Measurements from ENCODE around the gene RAB4A. TPM values are rescaled to one million over a fixed set of nuclear protein-coding genes. Genes with fewer than 3 reads are reported as not detected.

Gene RAB4A
- total and polyA plus RNA-seq, 3 donors from 2014 or later: 27.2 to 55.1 (median 30.2) TPM

DNA sequence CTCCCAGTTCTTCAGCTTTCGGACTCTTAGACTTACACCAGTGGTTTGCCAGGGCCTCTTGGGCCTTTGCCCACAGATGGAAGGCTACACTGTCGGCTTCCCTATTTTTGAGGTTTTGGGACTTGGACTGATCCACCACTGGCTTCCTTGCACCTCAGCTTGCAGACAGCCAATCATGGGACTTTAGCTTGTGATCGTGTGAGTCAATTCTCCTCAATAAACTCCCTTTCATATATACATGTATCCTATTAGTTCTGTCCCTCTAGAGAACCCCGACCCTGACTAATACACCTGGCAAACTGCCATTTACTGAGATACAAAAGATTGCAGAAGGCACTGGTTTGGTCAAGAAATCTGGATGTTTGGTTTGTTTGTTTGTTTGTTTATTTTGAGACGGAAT lies 6.4 kb upstream of the RAB4A start:
- Histone ChIP-seq H3K36me3 (ENCODE audit: low read depth, missing control alignments) (no peaks in the 10 kb centered on the region), H3K27me3 (no peaks in the 10 kb centered on the region), H3K9me3 (no peaks in the 10 kb centered on the region), H3K4me3 (no peak overlapping the region), H3K4me1 (no peaks in the 10 kb centered on the region), H3K27ac (no peak overlapping the region)
- no peak for DNase-seq
- intact Hi-C loops (cut with DNase I; ENCODE audit: low total_unique reads): no loop called here
- TF ChIP-seq, protein P1, sequence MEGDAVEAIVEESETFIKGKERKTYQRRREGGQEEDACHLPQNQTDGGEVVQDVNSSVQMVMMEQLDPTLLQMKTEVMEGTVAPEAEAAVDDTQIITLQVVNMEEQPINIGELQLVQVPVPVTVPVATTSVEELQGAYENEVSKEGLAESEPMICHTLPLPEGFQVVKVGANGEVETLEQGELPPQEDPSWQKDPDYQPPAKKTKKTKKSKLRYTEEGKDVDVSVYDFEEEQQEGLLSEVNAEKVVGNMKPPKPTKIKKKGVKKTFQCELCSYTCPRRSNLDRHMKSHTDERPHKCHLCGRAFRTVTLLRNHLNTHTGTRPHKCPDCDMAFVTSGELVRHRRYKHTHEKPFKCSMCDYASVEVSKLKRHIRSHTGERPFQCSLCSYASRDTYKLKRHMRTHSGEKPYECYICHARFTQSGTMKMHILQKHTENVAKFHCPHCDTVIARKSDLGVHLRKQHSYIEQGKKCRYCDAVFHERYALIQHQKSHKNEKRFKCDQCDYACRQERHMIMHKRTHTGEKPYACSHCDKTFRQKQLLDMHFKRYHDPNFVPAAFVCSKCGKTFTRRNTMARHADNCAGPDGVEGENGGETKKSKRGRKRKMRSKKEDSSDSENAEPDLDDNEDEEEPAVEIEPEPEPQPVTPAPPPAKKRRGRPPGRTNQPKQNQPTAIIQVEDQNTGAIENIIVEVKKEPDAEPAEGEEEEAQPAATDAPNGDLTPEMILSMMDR (IDR thresholded peaks at IDR 0.05): no peak
- 86 to 92% methylated on average over 5 of the region's 5 CpGs for WGBS, 2 donors

DNA sequence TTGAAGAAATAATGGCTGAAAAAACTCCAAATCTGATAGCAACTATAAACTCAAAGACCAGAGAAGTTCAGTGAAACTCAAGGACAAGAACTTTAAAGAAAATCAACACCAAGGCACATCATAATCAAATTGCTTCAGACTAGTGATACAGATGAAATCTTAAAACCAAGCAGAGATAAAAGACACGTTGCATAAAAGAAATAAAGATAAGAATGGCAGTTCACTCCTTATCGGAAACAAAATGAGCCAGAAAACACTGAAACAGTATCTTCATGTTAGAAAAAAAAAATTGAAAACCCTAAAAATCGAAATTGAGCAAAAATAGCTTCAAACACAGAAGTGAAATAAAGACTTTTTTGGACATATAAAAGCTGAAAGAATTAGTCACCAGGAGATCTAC lies 4.6 kb upstream of the RAB4A start:
- no peak overlapping the region for H3K27ac ChIP-seq
- intact Hi-C loops (cut with DNase I; ENCODE audit: low total_unique reads): no loop called here
- H3K36me3 ChIP-seq (ENCODE audit: low read depth, missing control alignments): no peaks in the 10 kb centered on the region
- no peak for DNase-seq
- no peak overlapping the region for H3K4me3 ChIP-seq
- peaks cover 5% of the 10 kb centered on the region for H3K4me1 ChIP-seq
- H3K9me3 ChIP-seq: no peaks in the 10 kb centered on the region
- 55 to 58% methylated on average over 3 of the region's 3 CpGs for WGBS, 2 donors
- no peaks in the 10 kb centered on the region for H3K27me3 ChIP-seq
- TF ChIP-seq, protein P1 (IDR thresholded peaks at IDR 0.05): no peak
- no peak for TF ChIP-seq POLR2A (IDR thresholded peaks at IDR 0.05)

DNA sequence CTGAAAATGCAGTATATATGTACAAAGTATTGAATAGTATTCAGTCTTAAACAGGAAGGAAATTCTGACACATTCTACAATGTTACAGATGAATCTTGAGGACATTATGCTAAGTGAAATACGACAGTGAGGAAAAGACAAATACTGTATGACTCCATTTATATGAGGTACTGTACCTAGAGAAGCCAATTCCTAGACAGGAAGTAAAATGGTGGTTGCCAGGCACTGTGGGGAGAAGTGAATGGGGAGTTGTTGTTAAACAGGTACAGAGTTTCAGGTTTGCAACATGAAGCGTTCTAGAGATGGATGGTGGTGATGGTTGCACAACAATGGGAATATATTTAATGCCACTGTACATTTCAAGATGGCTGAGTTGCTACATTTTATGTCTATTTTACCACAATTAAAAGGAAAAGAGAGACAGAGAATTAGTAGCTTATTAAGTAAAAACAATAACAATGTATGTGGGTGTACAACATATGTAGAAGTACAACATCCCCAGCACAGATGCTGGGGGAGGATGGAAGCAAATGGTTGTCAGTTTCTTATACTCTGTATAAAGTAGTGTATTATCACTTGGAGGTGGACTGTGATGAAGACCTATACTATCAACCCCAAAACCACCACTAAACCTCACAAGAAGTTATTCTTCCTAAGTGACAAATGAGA lies 3.9 kb upstream of the RAB4A start:
- 70 to 77% methylated on average over 2 of the region's 2 CpGs for WGBS, 2 donors
- DNase-seq: no peak
- H3K27ac ChIP-seq: no peak overlapping the region

DNA sequence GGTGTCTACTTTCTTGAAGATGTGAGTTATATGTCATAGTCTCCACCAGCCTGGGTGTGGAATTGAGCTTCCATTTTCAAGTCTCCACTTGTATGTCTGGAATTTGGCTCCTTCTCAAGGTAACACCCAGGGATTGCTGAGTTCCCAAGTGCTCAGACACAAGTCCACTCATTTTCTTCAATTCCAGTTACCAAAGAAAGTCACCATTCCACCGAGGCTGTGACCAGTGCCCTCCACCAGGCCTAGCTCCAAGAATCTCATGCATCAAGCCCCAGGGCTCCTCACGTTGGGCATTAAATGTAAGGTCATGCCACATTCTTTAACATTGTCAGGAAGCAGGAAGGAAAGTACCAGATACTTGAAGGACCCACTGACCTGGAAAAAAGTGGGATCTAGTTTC lies 2.4 kb upstream of the RAB4A start:
- Histone ChIP-seq H3K36me3 (ENCODE audit: low read depth, missing control alignments) (no peaks in the 10 kb centered on the region), H3K27ac (no peak overlapping the region), H3K9me3 (no peaks in the 10 kb centered on the region), H3K4me3 (no peak overlapping the region), H3K4me1 (peaks cover 20% of the 10 kb centered on the region), H3K27me3 (no peaks in the 10 kb centered on the region)
- intact Hi-C loops (cut with DNase I; ENCODE audit: low total_unique reads): no loop called here
- DNase-seq: no peak
- WGBS, 2 donors: 83 to 86% methylated on average over 2 of the region's 2 CpGs
- no peak for TF ChIP-seq POLR2A (IDR thresholded peaks at IDR 0.05)
- TF ChIP-seq, protein P1 (IDR thresholded peaks at IDR 0.05): no peak

More for the DNA sequence above, 3.9 kb upstream of the RAB4A start:
- Histone ChIP-seq H3K27me3 (no peaks in the 10 kb centered on the region), H3K9me3 (no peaks in the 10 kb centered on the region), H3K36me3 (ENCODE audit: low read depth, missing control alignments) (no peaks in the 10 kb centered on the region), H3K4me3 (no peak overlapping the region), H3K4me1 (peaks cover 6% of the 10 kb centered on the region)
- no peak for TF ChIP-seq POLR2A (IDR thresholded peaks at IDR 0.05)
- TF ChIP-seq, protein P1 (IDR thresholded peaks at IDR 0.05): no peak
- intact Hi-C loops (cut with DNase I; ENCODE audit: low total_unique reads): no loop called here
